Middle frontal gyrus (tissue), 1 donor: Measurements from ENCODE around the gene PALLD.
"Not testable (repeated sequence)": the region's sequence is repeated elsewhere in the genome, so short reads cannot be mapped to it uniquely, and the experiment has no call there.

Source experiments
- DNase-seq: peaks from one replicate; pipeline ENCODE4 v3.0.0-alpha.2; 2015; ENCODE audit warnings: low spot score; ENCODE audit errors: extremely low spot score

PALLD gene

DNA sequence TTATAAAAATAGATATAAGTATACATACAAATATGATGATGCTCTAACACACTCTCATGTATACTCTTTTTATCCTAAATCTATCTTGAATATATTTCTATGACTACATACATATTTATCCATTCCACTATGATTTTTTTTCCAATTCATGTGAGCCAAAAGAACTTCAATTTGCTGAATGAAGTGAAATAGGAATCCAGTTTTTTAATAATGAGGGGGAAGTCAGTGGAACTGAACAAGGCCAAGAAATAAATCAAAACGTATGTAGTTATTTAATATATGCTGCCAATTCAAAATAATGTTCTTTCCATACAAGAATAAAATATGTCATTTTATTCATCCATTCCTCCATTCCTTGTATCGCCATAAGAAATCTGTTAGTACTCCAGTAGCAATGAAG, 6.1 kb upstream of the PALLD start:
- no peak for DNase-seq

DNA sequence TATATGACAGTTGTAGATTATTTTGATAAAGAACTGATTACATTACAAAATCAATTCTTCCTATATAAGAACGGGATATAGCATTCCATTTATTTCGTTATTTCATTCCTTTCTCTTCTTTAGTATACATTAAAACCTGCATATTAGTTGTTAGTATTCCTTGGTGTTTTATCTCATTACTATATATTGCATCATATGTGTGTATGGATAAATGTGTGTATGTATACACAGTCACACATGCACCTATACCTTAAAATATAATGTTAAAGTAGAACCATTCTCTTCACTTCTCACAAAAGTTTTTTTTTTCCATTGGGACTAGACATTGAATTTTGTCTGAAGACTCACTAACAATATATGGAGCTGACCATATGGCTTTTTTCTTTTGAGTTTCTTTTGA, 5.3 kb upstream of the PALLD start:
- no peak for DNase-seq

DNA sequence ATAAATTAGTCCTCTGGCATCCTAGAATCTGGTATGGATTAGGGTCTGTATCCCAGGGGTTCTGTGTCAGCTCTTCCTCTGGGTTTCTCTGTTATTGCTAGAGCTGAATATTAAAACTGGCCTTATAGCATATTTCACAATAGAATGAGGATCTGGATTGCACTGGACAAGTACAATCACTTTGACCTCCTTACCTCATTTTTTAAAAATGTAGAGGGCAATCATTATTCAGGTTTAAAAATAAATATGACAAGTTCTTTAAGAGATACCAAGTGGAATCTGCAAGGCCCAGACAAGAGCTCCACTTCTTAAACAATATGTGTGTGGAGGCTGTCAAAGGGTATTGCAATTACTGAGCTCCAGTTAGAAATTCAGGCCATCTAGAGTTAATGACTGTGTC, 1.4 kb downstream of the PALLD start:
- DNase-seq = no peak

DNA sequence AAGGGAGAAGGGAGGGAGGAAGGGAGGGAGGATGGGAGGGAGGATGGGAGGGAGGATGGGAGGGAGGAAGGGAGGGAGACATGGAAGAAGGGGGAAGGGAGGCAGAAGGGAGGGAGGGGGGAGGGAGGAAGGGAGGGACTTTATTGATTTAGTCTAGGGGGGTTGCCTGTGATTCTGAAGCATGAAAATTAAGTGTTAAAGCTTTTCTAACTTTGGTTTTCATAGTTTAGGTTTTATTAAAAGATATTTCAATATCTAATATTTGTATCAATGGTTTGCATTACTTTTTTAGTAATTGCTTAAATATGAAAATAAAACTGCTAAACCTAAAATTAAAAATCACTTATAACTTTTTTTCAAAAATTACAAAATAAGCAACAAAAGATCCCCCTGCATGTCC, 2.4 kb downstream of the PALLD start:
- no peak for DNase-seq

DNA sequence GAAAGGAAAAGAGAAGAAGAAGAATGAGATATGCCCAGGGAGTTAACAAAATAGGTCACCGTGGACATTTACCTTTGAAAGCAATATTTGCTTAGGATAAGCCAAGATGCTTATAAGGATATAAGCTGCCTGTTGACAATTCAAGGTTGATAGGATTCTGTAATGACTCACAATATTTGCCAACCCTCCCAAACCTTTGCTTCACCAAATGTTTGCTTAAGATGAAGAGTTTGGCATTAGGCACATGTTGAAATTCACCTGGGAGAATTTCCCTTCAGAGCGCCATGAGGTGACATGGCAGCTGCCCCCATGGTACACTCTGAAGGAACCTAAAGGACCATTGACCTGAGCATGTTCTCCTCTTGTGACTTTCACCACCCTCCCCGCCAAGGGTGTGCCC, 4.6 kb downstream of the PALLD start:
- no peak for DNase-seq

DNA sequence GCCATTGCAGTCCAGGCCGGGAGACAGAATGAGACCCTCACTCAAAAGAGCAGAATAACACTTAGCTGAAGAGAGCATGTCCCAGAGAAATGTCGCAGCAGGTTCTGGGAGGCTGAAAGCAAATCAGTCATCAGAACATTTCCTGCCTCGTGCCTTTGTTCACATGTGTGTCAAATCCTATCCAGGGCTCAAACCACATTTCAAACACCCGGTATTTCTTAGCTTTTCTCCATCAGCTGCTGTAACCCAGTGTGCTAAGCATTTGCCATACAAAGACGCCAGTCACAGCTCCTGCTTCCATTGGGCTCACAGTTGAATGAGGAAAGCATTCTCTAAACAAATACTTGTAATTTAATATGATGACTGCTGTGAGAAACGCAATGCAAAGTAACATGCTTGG, 6.0 kb downstream of the PALLD start:
- no peak for DNase-seq

DNA sequence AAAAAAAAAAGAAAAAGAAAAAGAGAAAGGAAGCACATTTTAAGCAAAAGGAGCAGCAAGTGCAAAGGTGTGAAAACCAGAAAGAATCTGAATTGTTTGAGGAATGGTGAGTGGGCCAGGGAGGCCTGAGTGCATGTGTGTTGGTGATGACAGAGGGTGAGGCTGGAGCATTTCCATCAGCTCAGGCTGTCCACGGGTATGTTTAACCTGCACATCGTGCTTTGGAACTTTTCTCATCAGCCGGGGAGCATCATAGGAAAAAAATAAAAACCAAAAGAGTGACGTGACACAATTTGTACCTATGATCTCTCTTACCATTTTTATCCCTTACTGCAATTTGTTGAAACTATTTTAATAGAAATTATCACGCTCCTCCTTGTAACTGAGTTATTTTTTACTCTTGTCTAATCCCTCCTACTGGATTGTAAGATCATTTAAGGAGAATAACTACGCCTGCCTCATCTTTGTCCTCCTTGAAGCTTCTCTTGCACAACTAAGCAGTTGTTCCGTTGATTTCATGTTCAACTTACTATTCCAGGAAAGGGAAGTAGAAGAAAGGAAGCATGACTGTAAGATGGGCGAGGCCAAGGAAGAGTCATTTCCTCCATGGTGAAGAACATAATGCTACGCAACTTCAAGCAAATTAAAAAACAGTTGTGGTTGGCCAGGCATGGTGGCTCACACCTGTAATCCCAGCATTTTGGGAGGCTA, 7.0 kb downstream of the PALLD start:
- DNase-seq = no peak

DNA sequence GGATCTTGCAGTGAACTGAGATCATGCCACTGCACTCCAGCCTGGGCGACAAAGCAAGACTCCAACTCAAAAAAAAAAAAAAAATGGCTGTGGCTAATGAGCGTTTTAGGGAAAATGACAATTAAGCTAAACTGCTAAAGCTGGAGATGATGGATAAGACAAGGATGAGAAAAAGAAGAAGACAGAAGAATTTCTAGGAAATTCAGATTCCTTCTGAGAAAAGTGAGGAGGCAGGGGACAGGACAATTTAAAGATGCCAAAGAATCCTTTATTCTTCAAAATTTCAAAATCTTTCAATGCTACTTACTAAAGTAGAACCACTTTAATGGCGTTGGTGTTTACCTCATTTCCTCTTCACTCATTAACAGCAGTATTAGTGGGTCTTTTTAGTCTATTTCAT, 7.7 kb downstream of the PALLD start:
- DNase-seq = no peak

DNA sequence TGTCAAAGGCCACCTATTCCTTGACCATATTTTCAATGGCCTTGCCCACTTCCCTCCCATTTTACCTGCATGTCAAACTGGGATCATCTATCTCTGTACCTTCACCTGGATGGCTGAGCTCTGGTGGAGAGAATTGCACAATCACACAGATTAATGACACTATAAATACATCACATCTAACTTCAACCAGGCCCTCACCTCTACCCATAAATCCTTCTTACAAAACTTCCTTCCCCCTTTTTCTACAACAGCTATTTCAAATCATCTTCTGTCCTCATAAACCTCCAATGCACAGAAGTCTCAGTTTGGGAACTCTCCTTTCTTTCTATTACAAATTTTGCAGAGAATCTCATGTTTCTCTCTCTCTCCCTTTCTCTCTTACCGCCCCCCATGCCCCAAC, 9.2 kb downstream of the PALLD start:
- DNase-seq = no peak

DNA sequence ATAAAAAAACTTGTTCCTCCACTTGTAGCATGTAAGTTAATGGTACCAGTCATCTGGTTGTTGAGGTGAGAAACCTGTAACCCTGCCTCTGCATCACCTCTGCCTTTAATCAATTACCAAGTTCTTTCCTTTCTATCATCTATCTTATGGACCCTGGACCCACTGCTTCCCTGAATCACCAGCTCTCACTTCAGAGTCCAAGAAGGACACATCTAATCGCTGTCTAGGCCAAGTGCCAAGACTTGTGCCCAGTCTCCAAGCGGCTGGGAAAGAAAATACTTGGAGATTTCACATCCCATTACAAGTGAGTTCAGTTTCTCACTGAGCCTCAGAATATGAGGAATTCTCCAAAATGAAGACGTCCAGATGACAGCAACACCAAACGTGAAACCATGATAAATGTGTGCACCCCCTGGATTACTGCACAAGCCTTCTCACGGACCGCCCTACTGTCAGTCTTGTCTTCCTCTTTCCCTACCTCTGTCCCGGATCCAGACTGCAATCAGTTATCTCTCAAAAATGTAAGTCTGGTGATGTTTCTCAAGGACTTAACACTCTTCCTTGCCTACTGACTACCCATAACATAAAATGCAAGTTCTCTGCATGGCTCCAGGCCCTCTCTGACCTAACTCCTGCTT, 10.4 kb downstream of the PALLD start:
- no peak for DNase-seq

DNA sequence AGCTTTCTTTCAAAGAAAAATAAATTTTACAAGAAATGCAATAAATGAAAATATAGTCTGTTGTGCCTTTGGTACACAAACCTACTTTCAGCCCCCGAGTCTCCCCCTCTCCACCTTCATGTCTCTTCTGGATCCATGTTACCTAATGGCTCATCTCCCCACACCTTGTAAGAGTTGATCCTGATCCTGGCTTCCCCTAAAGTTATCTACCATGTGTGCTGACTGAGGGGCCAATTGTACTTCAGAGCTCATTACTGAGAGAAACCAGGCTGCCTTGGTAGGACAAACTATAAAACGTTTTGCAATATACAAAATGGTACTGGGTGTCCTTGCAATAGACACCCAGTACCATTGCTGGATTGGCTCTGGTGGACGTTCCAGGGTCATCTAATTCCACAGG, 11.8 kb downstream of the PALLD start:
- no peak for DNase-seq

DNA sequence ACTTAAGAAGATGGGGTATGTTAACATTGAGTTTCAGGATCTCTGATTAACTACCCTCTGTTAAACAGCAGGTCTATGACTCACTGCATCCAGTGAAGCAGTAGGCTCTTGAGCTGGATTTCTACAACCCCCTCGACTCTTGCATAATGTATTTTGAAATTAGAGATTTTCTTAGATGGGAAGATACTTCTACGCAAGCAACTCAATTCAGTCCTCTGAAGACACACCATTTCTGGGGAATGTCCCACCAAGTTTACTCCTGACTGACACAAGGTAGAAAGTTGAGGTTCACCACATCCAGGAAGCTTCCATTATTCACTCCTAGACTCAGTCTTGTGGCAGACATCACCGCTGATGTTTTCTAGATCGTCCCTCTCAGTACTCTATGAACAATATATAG, 12.9 kb downstream of the PALLD start:
- DNase-seq = no peak

DNA sequence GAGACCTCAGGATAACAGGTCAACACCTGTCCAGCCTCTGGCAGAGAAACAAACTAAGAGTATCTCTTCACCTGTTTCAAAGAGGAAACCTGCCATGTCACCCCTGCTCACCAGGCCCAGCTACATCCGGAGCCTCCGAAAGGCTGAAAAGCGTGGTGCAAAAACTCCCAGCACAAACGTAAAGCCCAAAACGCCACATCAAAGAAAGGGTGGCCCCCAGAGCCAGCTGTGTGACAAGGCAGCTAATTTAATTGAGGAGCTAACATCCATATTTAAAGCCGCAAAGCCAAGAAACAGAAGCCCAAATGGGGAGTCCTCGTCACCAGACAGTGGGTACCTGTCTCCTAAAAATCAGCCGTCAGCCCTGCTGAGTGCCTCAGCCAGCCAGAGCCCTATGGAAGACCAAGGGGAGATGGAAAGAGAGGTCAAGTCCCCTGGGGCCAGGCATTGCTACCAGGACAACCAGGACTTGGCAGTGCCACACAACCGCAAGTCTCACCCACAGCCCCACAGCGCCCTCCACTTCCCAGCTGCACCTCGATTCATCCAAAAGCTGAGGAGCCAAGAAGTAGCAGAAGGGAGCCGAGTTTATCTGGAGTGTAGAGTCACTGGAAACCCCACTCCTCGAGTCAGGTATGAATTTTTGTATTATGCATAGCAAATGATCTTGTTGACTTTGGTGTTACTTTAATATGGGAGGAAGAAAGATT, 15.1 kb downstream of the PALLD start:
- no peak for DNase-seq

DNA sequence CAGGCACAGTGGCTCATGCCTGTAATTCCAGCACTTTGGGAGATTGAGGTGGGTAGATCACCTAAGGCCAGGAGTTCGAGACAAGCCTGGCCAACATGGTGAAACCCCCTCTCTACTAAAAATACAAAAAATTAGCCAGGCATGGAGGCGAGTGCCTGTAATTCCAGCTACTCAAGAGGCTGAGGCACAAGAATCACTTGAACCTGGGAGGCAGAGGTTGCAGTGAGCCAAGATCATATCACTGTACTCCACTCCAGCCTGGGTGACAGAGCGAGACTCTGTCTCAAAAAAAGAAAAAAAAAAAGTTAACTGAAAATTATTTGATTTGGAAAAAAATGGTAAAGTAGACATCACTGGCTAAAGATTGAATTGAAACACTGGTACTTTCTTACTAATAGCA, 17.0 kb downstream of the PALLD start:
- DNase-seq = not testable (repeated sequence)

DNA sequence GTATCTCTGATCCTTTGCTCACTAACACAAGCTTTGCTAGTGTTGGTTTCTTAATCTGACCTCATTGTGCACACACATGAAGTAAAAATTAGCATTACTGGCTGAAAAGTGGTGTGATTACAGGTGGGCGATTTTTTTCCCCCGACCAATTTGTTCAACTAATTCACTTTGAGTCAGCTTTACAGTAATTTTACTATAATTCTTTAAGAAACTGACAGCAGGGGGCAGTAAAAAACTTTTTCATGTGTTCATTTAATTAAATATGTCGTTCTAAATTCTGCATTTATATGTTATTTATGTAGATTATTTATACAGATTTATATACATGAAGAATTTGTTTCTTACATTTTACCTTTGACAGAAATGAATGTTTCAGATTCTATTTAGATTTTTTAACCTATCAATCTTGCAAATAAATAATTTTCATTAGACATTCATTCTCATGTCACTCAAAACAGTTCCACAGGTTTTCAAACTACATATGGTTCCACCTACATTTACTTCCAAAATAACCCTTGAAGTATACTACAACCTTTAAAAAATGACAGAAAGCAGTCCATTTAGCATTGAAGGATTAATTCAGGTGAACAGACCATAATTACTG, 17.5 kb downstream of the PALLD start:
- DNase-seq = no peak

DNA sequence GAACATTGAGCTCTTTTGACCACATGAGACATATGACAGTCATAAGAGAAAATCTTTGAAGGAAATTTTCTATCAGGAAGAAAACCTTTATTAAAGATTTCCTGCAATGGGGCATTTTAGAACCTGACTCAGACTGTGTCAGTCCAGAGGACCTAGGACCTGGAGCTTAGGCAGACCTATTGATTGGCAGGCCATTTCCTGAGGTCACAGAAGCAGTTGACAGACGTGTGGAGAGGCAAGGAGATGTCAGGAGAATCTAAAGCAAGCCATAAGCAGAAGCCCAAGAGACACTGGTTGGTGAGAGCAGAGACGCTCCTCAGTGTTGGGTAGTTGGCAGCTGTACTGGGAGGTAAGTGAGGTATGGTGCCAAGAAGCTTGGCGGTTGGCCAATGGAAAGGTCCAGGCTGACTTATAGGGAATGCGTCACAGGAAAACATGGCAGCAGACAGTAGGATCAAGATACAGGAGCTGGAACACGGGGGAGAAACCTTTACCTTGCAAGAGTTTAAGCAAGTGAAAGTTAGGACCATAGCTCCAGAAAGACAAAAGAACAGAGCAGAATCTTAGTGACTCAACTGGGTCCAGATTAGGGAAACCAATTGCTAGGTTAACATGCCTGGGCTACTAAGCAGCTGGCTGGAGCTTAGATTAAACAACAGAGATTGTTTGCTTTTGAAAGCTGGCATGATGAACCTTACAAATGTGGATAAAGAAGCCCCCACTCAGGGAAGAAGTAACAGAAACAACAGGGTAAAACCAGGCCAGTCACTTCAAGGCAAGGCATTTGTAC, 18.6 kb downstream of the PALLD start:
- DNase-seq = no peak

DNA sequence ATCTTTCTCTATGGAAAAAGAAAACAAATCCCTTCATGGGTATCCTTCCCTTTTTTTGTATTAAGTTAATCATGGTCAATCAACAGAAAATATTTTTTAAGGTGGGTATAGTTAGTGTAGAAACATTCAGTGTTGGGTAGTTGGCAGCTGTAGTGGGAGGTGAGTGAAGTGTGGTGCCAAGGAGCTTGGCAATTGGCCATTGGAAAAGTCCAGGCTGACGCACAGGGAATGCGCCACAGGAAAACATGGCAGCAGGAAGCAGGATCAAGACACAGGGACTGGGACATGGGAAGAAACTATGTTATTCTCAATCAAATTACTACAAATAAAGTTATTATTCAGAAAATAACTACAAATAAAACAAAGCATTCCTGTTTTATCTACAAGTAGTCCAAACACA, 20.0 kb downstream of the PALLD start:
- no peak for DNase-seq

DNA sequence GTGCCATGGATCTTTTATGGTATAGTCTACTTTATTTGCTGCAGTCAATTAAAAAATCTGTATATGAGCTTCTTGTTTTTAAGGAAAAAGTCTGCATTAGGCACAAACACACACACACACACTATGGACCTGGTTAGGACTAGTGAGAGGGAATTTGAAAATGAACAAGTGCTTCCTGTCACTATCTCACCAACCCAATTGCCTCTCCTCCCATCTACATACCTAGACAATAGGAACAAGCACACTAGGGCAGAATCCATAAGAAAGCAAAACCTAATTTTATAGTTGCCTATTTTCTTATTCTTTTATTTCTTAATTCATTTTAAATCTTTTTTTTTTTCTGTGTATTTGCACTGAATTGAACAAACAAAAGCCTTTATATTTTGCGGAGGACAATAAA, 22.7 kb downstream of the PALLD start:
- no peak for DNase-seq

DNA sequence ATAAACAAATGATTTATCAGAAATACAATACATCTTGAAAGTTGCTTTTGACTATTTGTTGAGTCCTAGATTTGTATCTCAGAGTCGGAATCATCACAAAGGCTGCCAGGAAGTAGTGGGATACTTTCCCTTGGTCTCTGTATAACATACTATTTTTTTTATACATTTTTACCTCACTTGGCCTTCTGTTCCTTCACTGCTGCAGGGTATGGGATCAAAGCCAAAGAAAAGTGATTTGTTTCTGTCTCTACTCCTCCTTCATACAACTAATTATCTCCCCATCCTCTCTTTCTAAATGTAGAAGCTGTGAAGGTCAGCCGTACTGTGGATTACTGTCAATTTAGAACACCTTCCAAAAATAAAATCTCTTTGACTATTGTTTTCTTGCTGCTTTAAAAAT, 24.9 kb downstream of the PALLD start:
- DNase-seq = no peak

DNA sequence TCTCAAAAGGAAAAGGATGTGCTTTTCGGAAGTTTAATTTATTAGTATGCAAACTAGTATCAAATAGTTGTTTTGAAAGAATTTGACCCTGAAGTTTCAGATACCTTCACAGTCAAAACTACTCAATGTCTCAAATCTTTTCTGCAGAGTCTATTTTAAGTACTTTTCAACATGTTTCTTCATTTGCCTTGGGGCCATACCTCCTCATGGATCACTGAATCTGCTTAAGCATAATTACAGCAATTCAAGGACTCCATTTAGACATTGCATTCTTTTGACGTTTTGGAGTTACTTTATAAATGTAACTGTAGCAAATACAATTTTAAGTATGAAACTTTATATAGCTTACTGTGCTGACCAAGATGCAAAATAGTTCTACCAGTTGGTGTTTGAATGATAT, 25.5 kb downstream of the PALLD start:
- no peak for DNase-seq

DNA sequence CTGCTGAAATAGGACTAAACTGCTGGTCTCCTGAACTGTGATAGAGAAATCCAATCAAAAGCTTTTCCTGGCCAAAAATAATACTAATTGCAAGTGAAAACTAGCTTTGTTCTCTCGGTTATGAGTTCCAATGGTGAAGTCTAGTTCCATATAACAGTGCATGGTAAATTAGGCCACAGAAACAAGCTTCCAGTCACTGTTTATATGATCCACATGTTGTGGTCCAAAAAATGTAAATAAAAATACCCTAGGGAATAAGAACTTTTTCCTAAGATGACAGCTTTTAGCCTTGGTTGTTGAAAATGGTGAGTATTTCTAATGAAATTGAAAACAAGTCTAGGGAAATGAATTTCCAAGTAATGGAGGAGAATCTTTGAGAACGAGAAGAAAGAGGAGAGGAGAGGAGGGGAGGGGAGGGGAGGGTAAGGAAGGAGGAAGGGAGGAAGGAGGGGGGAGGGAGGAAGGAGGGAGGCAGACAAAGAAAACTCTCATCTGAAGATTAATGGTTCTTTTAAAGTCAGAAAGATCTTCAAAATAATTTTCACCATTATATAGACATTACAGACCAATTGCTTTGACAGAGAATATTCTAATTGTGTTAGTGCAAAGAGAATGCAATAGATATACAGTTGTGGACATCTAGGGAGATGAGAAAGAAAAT, 26.1 kb downstream of the PALLD start:
- no peak for DNase-seq
